CD4-positive, alpha-beta T cell (primary cell): ENCODE data around the gene TRMU. TPM values are rescaled to one million over a fixed set of nuclear protein-coding genes. Genes with fewer than 3 reads are reported as not detected.

Experiments
- ATAC-seq: fragments of 200-7000 bp; cut with Tn5 transposase; one replicate; pipeline ENCODE4 v1.10.0; 2022; ENCODE audit warnings: mild to moderate bottlenecking; ENCODE audit not compliant: poor library complexity
- CTCF ChIA-PET: fragments of 350-600 bp; sonication (Branson Sonifier 250); formaldehyde crosslinking; loops from one replicate; lab custom pipeline; 2021; ENCODE audit warnings: antibody characterized with exemption, inconsistent platforms; lab: Charles Lee
- POLR2A ChIA-PET: fragments of 350-600 bp; sonication (Branson Sonifier 250); formaldehyde crosslinking; loops from one replicate; lab custom pipeline; 2021; ENCODE audit warnings: antibody characterized with exemption, inconsistent platforms; lab: Charles Lee
- DNase-seq, 14 experiments: peaks; one replicate each; pipeline ENCODE4 v3.0.0-alpha.2; 2013 to 2020; ENCODE audit warnings: mixed read lengths in 2 of 14
- H3K27ac ChIP-seq, 2 donors: one replicate each; pipeline versions ENCODE4 v1.5.1 to v1.7.0; 2013; ENCODE audit warnings: low read length in 2 of 2, low read depth in 1 of 2, mild to moderate bottlenecking in 1 of 2
- H3K27me3 ChIP-seq, 2 experiments: 1 replicate in 1 of 2; 2 replicates in 1 of 2; pipeline versions ENCODE4 v1.6.1 to v1.7.0; 2013; ENCODE audit warnings: low read length in 2 of 2, control low read depth in 1 of 2, mild to moderate bottlenecking in 1 of 2, moderate library complexity in 1 of 2; ENCODE audit not compliant: insufficient read depth in 2 of 2, control insufficient read depth in 1 of 2
- H3K36me3 ChIP-seq: one replicate; pipeline ENCODE4 v1.6.1; 2013; ENCODE audit warnings: low read length, control low read depth; ENCODE audit not compliant: insufficient read depth
- H3K4me1 ChIP-seq: one replicate; pipeline ENCODE4 v1.6.1; 2013; ENCODE audit warnings: low read length, control low read depth; ENCODE audit not compliant: insufficient read depth
- H3K4me3 ChIP-seq: one replicate; pipeline ENCODE4 v1.5.1; 2013; ENCODE audit warnings: mild to moderate bottlenecking, low read length, moderate library complexity
- H3K9me3 ChIP-seq, 2 experiments: 1 replicate in 1 of 2; 2 replicates in 1 of 2; pipeline versions ENCODE4 v1.6.1 to v1.7.0; 2013; ENCODE audit warnings: low read length in 2 of 2, mild to moderate bottlenecking in 2 of 2, control low read depth in 1 of 2, moderate library complexity in 1 of 2; ENCODE audit not compliant: control insufficient read depth in 1 of 2, insufficient read depth in 1 of 2
- H3K27ac Mint-ChIP-seq: one replicate; pipeline ENCODE4 v1.8.0; 2020; ENCODE audit warnings: mixed read lengths
- H3K27me3 Mint-ChIP-seq: one replicate; pipeline ENCODE4 v1.8.0; 2021; ENCODE audit warnings: mixed read lengths
- H3K36me3 Mint-ChIP-seq: one replicate; pipeline ENCODE4 v1.8.0; 2021; ENCODE audit warnings: low read depth, mixed read lengths
- H3K4me1 Mint-ChIP-seq: one replicate; pipeline ENCODE4 v1.8.0; 2021; ENCODE audit warnings: low read depth, mixed read lengths
- H3K4me3 Mint-ChIP-seq: one replicate; pipeline ENCODE4 v1.8.0; 2020; ENCODE audit warnings: mild to moderate bottlenecking, mixed read lengths
- H3K9me3 Mint-ChIP-seq: one replicate; pipeline ENCODE4 v1.8.0; 2020; ENCODE audit warnings: mixed read lengths
- CTCF ChIP-seq: fragments of 200-600 bp; IDR thresholded peaks from one replicate; pipeline ENCODE4 v1.8.0; 2022; ENCODE audit warnings: antibody characterized with exemption, mild to moderate bottlenecking
- intact Hi-C, 2 experiments: fragments of 100-400 bp; cut with DNase I in 1 of 2; cut with micrococcal nuclease in 1 of 2; formaldehyde crosslinking; loops; one replicate each; pipeline versions ENCODE4 v1.15.1 to v1.9.0; 2023 to 2025; cut with DNase I, micrococcal nuclease
- total RNA-seq, 174 experiments: library from RNA in 2 of 174; stranded (reverse) in 2 of 174; gene quantifications; one replicate each; pipeline ENCODE4 v1.2.3 and lab custom pipeline; 2021 to 2026

The TRMU gene
- total RNA-seq, 2 experiments from 2014 or later, result 65.2 to 65.4 TPM

GRCh38 chr22:46317646-46318045 lies 17.9 kb upstream of the TRMU start:
- Histone ChIP-seq H3K27ac (no peak overlapping the region), H3K4me1 (no peaks in the 10 kb centered on the region), H3K27me3 (no peaks in the 10 kb centered on the region), H3K36me3 (no peaks in the 10 kb centered on the region), H3K9me3 (no peaks in the 10 kb centered on the region), H3K4me3 (no peak overlapping the region)
- Mint-ChIP-seq H3K4me3 (no peak overlapping the region), H3K36me3 (no peaks in the 10 kb centered on the region), H3K27ac (no peak overlapping the region), H3K27me3 (no peaks in the 10 kb centered on the region), H3K4me1 (no peaks in the 10 kb centered on the region), H3K9me3 (no peaks in the 10 kb centered on the region)
- POLR2A ChIA-PET, result no interaction called here
- CTCF ChIA-PET, result no interaction called here
- ATAC-seq (no peak), DNase-seq (no peak)
- intact Hi-C loops, result no loop called here
- no peak for TF ChIP-seq CTCF

GRCh38 chr22:46318576-46318975 lies 16.9 kb upstream of the TRMU start:
- no peaks in the 10 kb centered on the region for H3K9me3 ChIP-seq
- no peak overlapping the region for H3K27ac ChIP-seq
- no peak for ATAC-seq
- Mint-ChIP-seq H3K27ac (no peak overlapping the region), H3K4me1 (no peaks in the 10 kb centered on the region), H3K36me3 (no peaks in the 10 kb centered on the region), H3K4me3 (no peak overlapping the region), H3K9me3 (no peaks in the 10 kb centered on the region), H3K27me3 (no peaks in the 10 kb centered on the region)
- ChIA-PET CTCF (no interaction called here), POLR2A (no interaction called here)
- H3K36me3 ChIP-seq, result no peaks in the 10 kb centered on the region
- intact Hi-C loops, result no loop called here
- H3K4me1 ChIP-seq, result no peaks in the 10 kb centered on the region
- H3K27me3 ChIP-seq, result no peaks in the 10 kb centered on the region
- no peak for TF ChIP-seq CTCF
- DNase-seq, result no peak
- H3K4me3 ChIP-seq, result no peak overlapping the region

GRCh38 chr22:46319319-46319718 lies 16.2 kb upstream of the TRMU start:
- Mint-ChIP-seq H3K4me1 (no peaks in the 10 kb centered on the region), H3K4me3 (no peak overlapping the region), H3K27ac (no peak overlapping the region), H3K9me3 (no peaks in the 10 kb centered on the region), H3K36me3 (no peaks in the 10 kb centered on the region), H3K27me3 (no peaks in the 10 kb centered on the region)
- ATAC-seq (no peak), DNase-seq (no peak)
- ChIA-PET CTCF (no interaction called here), POLR2A (no interaction called here)
- H3K36me3 ChIP-seq, result no peaks in the 10 kb centered on the region
- no peaks in the 10 kb centered on the region for H3K9me3 ChIP-seq
- no peak for TF ChIP-seq CTCF
- no peaks in the 10 kb centered on the region for H3K4me1 ChIP-seq
- intact Hi-C loops, result no loop called here
- no peak overlapping the region for H3K4me3 ChIP-seq
- no peaks in the 10 kb centered on the region for H3K27me3 ChIP-seq
- no peak overlapping the region for H3K27ac ChIP-seq
